Breast epithelium (tissue), 4 donors: ENCODE measurements around the gene ECT2L. TPM values are rescaled to one million over a fixed set of nuclear protein-coding genes. Genes with fewer than 3 reads are reported as not detected.

Experiments
- DNase-seq, 2 donors: peaks; one replicate each; pipeline ENCODE4 v3.0.0-alpha.2; 2019; ENCODE audit warnings: low spot score in 2 of 2
- H3K27ac ChIP-seq, 2 donors: fragments of 200-600 bp; sonication (generic) in 1 of 2; one replicate each; pipeline ENCODE4 v1.5.1; 2016 to 2019; ENCODE audit warnings: mild to moderate bottlenecking in 1 of 2
- H3K27me3 ChIP-seq, 2 donors: fragments of 200-600 bp; sonication (generic) in 1 of 2; one replicate each; pipeline versions ENCODE4 v1.5.1 to v1.6.0; 2017 to 2019; ENCODE audit warnings: control low read depth in 1 of 2, mild to moderate bottlenecking in 1 of 2
- H3K36me3 ChIP-seq: fragments of 200-600 bp; one replicate; pipeline ENCODE4 v1.5.1; 2019
- H3K4me1 ChIP-seq, 2 donors: fragments of 200-600 bp; sonication (generic); one replicate each; pipeline ENCODE4 v1.5.1; 2016 to 2019; ENCODE audit warnings: control low read depth in 1 of 2
- H3K4me3 ChIP-seq, 3 donors: fragments of 200-600 bp; sonication (generic); 1 replicate in 2 of 3; 2 replicates in 1 of 3; pipeline ENCODE4 v1.5.1; 2016 to 2019; ENCODE audit warnings: mild to moderate bottlenecking in 3 of 3, moderate library complexity in 2 of 3
- H3K9me3 ChIP-seq, 2 donors: fragments of 200-600 bp; sonication (generic) in 1 of 2; one replicate each; pipeline ENCODE4 v1.5.1; 2016 to 2019; ENCODE audit warnings: control low read depth in 1 of 2
- POLR2A ChIP-seq: fragments of 450-650 bp; IDR thresholded peaks from one replicate; pipeline ENCODE4 v1.6.1; 2016; ENCODE audit warnings: antibody characterized with exemption, mild to moderate bottlenecking, moderate library complexity
- POLR2AphosphoS5 ChIP-seq, 3 donors: sonication (generic); formaldehyde crosslinking; IDR thresholded peaks; one replicate each; pipeline ENCODE4 v1.6.1; 2017; ENCODE audit warnings: antibody characterized with exemption in 3 of 3
- intact Hi-C: fragments of 100-400 bp; cut with DNase I; formaldehyde crosslinking; loops from one replicate; pipeline ENCODE4 v1.15.1; 2023; ENCODE audit warnings: low total_unique reads
- total RNA-seq, 3 donors: library from RNA; depleted of rRNA; stranded (reverse); fragments of >200 nt; gene quantifications; one replicate each; pipeline ENCODE4 v1.1.0, GENCODE V29; 2016
- TF ChIP-seq, protein P1 (sequence below), 3 donors: fragments of 450-650 bp; IDR thresholded peaks; one replicate each; pipeline ENCODE4 v1.5.1; 2016 to 2017; ENCODE audit warnings: antibody characterized with exemption in 3 of 3, mild to moderate bottlenecking in 3 of 3, moderate library complexity in 3 of 3

The ECT2L gene
- total RNA-seq, 3 donors from 2014 or later = 0.15 to 0.33 (median 0.16) TPM

DNA sequence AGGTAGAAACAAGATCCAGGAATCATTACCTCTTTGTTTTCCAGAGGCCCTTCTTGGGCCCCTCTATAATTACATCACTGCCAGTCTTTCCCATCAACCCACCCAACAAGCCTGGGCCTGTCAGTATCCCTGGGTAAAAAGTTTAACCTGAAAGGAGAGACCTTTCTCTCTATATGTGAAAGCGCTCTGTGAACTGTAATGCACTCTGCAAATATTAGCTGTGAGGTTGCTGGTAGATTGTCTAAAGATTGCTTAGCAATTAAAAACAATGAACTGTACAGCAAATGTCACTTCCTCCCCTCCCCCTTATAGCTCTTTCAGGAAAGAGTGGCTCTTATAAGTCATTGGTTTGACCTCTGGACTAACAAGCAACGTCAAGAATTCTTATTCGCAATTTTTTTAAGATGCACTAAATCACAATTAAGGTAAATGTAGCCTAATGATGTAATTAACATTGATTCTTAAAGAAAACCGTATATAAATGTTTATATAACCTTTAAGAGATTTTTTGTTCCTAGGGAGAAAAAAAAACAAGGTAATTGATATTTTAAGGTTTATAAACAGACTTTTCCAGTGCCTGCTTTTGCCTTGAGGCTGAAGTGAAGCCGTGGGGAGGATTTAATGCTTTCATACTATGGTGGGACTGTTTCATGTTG is 18.4 kb downstream of the ECT2L start:
- TF ChIP-seq, protein P1, sequence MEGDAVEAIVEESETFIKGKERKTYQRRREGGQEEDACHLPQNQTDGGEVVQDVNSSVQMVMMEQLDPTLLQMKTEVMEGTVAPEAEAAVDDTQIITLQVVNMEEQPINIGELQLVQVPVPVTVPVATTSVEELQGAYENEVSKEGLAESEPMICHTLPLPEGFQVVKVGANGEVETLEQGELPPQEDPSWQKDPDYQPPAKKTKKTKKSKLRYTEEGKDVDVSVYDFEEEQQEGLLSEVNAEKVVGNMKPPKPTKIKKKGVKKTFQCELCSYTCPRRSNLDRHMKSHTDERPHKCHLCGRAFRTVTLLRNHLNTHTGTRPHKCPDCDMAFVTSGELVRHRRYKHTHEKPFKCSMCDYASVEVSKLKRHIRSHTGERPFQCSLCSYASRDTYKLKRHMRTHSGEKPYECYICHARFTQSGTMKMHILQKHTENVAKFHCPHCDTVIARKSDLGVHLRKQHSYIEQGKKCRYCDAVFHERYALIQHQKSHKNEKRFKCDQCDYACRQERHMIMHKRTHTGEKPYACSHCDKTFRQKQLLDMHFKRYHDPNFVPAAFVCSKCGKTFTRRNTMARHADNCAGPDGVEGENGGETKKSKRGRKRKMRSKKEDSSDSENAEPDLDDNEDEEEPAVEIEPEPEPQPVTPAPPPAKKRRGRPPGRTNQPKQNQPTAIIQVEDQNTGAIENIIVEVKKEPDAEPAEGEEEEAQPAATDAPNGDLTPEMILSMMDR (IDR thresholded peaks at IDR 0.05) = no peak
- TF ChIP-seq POLR2A (no peak), POLR2AphosphoS5 (IDR thresholded peaks at IDR 0.05) (no peak)
- Histone ChIP-seq H3K27ac (peak overlapping the region; percentile 7 to 32), H3K27me3 (no peaks in the 10 kb centered on the region), H3K4me3 (no peak overlapping the region), H3K36me3 (no peaks in the 10 kb centered on the region), H3K4me1 (peaks cover 0 to 6% of the 10 kb centered on the region in 2 donors), H3K9me3 (no peaks in the 10 kb centered on the region)
- intact Hi-C loops = loop anchor here (2.0 kb wide), 1 partner anchor 172 kb away; no protein-coding TSS in a partner anchor
- no peak for DNase-seq

- Histone ChIP-seq H3K27me3 (no peaks in the 10 kb centered on the region), H3K9me3 (no peaks in the 10 kb centered on the region), H3K27ac (no peak overlapping the region), H3K36me3 (no peaks in the 10 kb centered on the region), H3K4me1 (peaks cover 0 to 6% of the 10 kb centered on the region in 2 donors), H3K4me3 (no peak overlapping the region)
- intact Hi-C loops = loop anchor here (2.0 to 5.0 kb wide), 2 partner anchors 172 to 1617 kb away; no protein-coding TSS in a partner anchor
- no peak for DNase-seq
- TF ChIP-seq POLR2A (no peak), POLR2AphosphoS5 (IDR thresholded peaks at IDR 0.05) (no peak)
- TF ChIP-seq, protein P1 (IDR thresholded peaks at IDR 0.05) = no peak
Observed at GRCh38 chr6:138815221-138815620, 19.3 kb downstream of the ECT2L start.

GRCh38 chr6:138815797-138816528 is 20.1 kb downstream of the ECT2L start:
- peak overlapping the region; percentile 49 to 92 for H3K27ac ChIP-seq
- DNase-seq = no peak
- no peaks in the 10 kb centered on the region for H3K27me3 ChIP-seq
- H3K4me3 ChIP-seq = no peak overlapping the region
- no peaks in the 10 kb centered on the region for H3K36me3 ChIP-seq
- peaks cover 0 to 6% of the 10 kb centered on the region in 2 donors for H3K4me1 ChIP-seq
- TF ChIP-seq POLR2A = no peak
- no peak for TF ChIP-seq POLR2AphosphoS5 (IDR thresholded peaks at IDR 0.05)
- TF ChIP-seq, protein P1 (IDR thresholded peaks at IDR 0.05) = peak; percentile 65 to 83 (median 75)
- intact Hi-C loops = loop anchor here (2.0 to 5.0 kb wide), 2 partner anchors 171 to 1616 kb away; no protein-coding TSS in a partner anchor
- no peaks in the 10 kb centered on the region for H3K9me3 ChIP-seq

DNA sequence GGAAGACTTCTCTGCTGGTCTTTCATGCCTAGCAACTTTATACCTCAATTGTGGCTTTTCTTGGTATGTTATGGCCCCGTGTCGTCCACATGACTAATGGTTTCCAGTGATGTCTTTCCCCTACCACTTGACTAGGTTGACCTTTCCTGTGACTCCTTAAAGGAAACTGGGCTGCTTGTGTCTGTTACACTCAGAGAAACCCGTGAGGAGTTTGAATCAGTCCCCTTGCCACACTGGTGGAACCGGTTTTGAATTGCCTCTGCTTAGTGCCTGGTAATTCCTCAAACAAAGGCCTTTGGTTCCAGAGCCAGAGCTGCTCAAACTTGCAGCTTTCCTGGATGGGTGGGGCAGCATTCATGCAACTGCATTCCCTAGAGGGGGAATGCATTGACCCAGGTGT is 21.9 kb downstream of the ECT2L start:
- H3K4me1 ChIP-seq = peaks cover 0 to 6% of the 10 kb centered on the region in 2 donors
- intact Hi-C loops = loop anchor here (5.0 kb wide), 1 partner anchor 1615 kb away; no protein-coding TSS in a partner anchor
- H3K36me3 ChIP-seq = no peaks in the 10 kb centered on the region
- H3K27me3 ChIP-seq = no peaks in the 10 kb centered on the region
- no peak for TF ChIP-seq POLR2A
- peak in 2 of 3 donors; percentile 63 to 83 for TF ChIP-seq POLR2AphosphoS5 (IDR thresholded peaks at IDR 0.05)
- no peaks in the 10 kb centered on the region for H3K9me3 ChIP-seq
- peak; percentile 83 to 94 for DNase-seq
- H3K4me3 ChIP-seq = peak overlapping the region in 1 of 3 donors; percentile 7
- peak overlapping the region; percentile 92 to 94 for H3K27ac ChIP-seq

- intact Hi-C loops = loop anchor here (5.0 kb wide), 1 partner anchor 1614 kb away; no protein-coding TSS in a partner anchor
Observed at GRCh38 chr6:138818496-138819194, 22.8 kb downstream of the ECT2L start.

More at GRCh38 chr6:138818496-138819194, 22.8 kb downstream of the ECT2L start:
- H3K9me3 ChIP-seq = no peaks in the 10 kb centered on the region
- TF ChIP-seq POLR2A (no peak), POLR2AphosphoS5 (IDR thresholded peaks at IDR 0.05) (no peak)
- TF ChIP-seq, protein P1 (IDR thresholded peaks at IDR 0.05) = no peak
- DNase-seq = no peak
- H3K4me1 ChIP-seq = peaks cover 0 to 6% of the 10 kb centered on the region in 2 donors
- H3K4me3 ChIP-seq = peak overlapping the region in 1 of 3 donors; percentile 7
- H3K27me3 ChIP-seq = no peaks in the 10 kb centered on the region
- peak overlapping the region; percentile 92 to 94 for H3K27ac ChIP-seq
- no peaks in the 10 kb centered on the region for H3K36me3 ChIP-seq
